ENCODE measurements around the gene HSPB1.

GRCh38 chr7:76346097-76346496 lies 43.6 kb downstream of the HSPB1 start:
- TF ChIP-seq, protein P1, sequence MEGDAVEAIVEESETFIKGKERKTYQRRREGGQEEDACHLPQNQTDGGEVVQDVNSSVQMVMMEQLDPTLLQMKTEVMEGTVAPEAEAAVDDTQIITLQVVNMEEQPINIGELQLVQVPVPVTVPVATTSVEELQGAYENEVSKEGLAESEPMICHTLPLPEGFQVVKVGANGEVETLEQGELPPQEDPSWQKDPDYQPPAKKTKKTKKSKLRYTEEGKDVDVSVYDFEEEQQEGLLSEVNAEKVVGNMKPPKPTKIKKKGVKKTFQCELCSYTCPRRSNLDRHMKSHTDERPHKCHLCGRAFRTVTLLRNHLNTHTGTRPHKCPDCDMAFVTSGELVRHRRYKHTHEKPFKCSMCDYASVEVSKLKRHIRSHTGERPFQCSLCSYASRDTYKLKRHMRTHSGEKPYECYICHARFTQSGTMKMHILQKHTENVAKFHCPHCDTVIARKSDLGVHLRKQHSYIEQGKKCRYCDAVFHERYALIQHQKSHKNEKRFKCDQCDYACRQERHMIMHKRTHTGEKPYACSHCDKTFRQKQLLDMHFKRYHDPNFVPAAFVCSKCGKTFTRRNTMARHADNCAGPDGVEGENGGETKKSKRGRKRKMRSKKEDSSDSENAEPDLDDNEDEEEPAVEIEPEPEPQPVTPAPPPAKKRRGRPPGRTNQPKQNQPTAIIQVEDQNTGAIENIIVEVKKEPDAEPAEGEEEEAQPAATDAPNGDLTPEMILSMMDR (IDR thresholded peaks at IDR 0.05), result no peak
- TF ChIP-seq, protein P2, sequence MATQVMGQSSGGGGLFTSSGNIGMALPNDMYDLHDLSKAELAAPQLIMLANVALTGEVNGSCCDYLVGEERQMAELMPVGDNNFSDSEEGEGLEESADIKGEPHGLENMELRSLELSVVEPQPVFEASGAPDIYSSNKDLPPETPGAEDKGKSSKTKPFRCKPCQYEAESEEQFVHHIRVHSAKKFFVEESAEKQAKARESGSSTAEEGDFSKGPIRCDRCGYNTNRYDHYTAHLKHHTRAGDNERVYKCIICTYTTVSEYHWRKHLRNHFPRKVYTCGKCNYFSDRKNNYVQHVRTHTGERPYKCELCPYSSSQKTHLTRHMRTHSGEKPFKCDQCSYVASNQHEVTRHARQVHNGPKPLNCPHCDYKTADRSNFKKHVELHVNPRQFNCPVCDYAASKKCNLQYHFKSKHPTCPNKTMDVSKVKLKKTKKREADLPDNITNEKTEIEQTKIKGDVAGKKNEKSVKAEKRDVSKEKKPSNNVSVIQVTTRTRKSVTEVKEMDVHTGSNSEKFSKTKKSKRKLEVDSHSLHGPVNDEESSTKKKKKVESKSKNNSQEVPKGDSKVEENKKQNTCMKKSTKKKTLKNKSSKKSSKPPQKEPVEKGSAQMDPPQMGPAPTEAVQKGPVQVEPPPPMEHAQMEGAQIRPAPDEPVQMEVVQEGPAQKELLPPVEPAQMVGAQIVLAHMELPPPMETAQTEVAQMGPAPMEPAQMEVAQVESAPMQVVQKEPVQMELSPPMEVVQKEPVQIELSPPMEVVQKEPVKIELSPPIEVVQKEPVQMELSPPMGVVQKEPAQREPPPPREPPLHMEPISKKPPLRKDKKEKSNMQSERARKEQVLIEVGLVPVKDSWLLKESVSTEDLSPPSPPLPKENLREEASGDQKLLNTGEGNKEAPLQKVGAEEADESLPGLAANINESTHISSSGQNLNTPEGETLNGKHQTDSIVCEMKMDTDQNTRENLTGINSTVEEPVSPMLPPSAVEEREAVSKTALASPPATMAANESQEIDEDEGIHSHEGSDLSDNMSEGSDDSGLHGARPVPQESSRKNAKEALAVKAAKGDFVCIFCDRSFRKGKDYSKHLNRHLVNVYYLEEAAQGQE (IDR thresholded peaks at IDR 0.05; ENCODE audit: insufficient read depth in 1 of 2, low read depth in 2 of 2, low read length in 1 of 2), result no peak
- TF ChIP-seq POLR2AphosphoS5 (IDR thresholded peaks at IDR 0.05; ENCODE audit: low read depth, low read length), result no peak

Data from Panc1 (cell line).